ENCODE results near the gene ZNF548.
A peak's percentile ranks its signal among the peaks of the same experiment; 100 is the strongest.

Gene ZNF548

DNA sequence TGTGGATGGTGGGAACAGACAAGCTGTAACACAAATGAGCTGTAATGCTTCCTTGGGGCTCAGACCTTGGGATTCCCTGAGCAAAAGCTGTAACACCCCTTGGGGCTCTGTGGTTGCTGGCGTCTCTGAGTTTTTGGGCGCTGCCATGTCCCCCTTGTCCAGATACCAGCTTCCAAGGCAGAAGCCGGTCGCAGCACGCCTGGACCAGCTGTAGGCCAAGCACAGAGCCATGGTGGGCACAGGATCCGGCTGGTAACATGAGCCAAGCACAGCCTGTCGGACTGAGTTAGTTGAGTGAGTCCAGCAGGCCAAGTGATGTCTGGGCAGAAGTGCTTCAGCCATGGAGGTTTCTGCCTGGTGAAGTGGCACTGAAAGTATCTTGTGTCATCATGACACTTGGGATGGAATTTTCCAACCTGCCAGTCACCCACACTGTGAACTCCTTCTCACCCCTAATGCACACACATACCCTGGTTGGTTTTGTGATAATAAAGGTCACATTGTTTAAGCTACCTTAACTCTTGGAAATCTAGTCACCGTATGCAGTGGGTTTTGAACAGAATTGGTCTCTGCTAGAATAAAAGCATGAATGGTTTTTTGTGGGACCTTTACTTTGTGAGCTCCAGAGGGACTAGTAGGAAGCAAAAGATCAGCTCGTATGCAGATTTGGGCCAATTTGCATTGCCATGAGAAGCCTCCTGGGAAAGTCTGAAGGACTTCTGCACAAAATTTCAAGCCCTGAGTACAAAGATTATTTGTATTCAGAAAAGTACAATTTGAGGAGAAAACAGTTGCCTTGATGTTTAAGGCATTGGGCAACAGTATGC is 14.3 kb downstream of the ZNF548 start:
- DNase-seq (ENCODE audit: extremely low read depth, insufficient read length), result no peak
- H3K36me3 ChIP-seq (ENCODE audit: control insufficient read depth, insufficient read depth, low read length), result peaks cover 3% of the 10 kb centered on the region
- H3K27me3 ChIP-seq (replicated peaks; ENCODE audit: control insufficient read depth, insufficient read depth, low read length), result no peaks in the 10 kb centered on the region
- H3K4me3 ChIP-seq (replicated peaks; ENCODE audit: low read depth, low read length), result no peak overlapping the region
- TF ChIP-seq, protein P1, sequence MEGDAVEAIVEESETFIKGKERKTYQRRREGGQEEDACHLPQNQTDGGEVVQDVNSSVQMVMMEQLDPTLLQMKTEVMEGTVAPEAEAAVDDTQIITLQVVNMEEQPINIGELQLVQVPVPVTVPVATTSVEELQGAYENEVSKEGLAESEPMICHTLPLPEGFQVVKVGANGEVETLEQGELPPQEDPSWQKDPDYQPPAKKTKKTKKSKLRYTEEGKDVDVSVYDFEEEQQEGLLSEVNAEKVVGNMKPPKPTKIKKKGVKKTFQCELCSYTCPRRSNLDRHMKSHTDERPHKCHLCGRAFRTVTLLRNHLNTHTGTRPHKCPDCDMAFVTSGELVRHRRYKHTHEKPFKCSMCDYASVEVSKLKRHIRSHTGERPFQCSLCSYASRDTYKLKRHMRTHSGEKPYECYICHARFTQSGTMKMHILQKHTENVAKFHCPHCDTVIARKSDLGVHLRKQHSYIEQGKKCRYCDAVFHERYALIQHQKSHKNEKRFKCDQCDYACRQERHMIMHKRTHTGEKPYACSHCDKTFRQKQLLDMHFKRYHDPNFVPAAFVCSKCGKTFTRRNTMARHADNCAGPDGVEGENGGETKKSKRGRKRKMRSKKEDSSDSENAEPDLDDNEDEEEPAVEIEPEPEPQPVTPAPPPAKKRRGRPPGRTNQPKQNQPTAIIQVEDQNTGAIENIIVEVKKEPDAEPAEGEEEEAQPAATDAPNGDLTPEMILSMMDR (IDR thresholded peaks at IDR 0.05; ENCODE audit: insufficient read depth, low read length, poor library complexity, severe bottlenecking), result no peak

DNA sequence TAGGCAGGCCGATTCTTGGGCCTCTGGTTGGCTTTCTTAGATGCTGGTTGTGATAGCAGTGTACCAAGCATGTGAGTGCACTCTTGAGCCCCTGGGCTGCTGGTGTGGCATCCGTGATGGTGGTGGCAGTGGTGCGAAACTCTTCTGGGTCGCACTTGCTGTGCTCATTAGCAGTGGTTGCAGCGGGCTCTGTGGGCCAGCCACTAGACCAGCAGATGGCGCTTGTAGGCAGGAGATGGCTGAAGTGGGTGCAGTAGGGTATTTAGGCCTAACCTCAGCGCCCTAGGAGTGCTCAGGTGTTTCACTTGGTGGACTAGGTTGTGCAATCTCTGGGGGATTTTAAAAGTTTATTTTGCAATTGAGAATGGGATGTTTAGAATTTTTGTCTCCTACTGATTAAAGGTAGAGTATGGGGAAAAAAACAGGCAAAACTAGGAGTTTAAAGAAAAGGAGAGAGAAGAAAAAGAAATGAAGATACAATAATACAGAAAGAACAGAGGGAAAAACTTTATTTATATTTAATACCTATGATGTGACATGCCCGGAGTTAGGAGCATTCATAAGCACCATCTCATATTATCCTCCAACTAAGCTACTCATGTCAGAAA is 17.0 kb downstream of the ZNF548 start:
- Histone ChIP-seq H3K4me3 (replicated peaks; ENCODE audit: low read depth, low read length) (no peak overlapping the region), H3K27me3 (replicated peaks; ENCODE audit: control insufficient read depth, insufficient read depth, low read length) (no peaks in the 10 kb centered on the region), H3K36me3 (ENCODE audit: control insufficient read depth, insufficient read depth, low read length) (no peaks in the 10 kb centered on the region)
- peak; percentile 56 for DNase-seq (ENCODE audit: extremely low read depth, insufficient read length)
- TF ChIP-seq, protein P1 (IDR thresholded peaks at IDR 0.05; ENCODE audit: insufficient read depth, low read length, poor library complexity, severe bottlenecking), result peak; percentile 85

DNA sequence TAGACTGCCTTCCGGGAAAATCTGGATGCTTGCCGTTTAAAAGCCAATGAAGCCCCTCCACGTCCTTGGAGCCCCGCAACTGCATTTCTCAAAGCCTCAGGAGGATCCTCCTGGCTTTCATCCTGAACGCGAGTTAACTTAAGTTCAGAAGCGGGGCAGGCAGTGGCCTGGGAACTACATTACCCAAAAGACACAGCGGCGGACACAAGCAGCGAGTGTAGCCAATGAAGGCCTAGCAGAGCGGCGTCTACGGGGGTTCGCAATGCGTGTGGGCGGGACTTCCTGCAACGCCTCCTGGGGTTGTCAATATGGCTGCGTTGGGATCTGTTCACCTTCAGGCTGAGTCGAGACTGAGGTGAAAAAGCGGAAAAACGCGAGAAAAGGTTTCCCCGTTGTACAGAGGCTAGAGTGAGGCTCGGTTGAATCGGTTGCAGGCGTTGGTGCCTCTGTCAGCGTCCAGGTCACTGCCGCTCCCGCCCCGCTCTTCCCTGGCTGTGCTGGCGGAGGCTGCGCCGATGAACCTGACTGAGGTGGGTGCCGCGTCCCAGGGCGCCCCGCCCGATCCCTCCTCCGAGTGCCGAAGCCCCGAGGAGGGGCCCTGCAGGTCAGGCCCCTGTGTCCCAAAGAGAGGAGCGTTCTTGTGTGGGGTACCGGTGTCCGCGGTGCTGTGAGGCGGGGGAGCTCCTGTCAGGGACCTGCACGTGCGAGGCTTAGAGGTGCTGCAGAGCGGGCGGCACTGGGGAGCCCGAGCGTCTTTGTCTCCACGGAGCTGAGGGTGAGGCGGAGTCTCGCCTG is 21.4 kb downstream of the ZNF548 start, which contains the start of gene ZNF17:
ZNF17 (plus strand) TSS at position 285 of the 795 bp plus-strand sequence. CDS start 2,455 bp downstream, outside the sequence.
- TF ChIP-seq, protein P1 (IDR thresholded peaks at IDR 0.05; ENCODE audit: insufficient read depth, low read length, poor library complexity, severe bottlenecking), result no peak
- Histone ChIP-seq H3K27me3 (replicated peaks; ENCODE audit: control insufficient read depth, insufficient read depth, low read length) (no peaks in the 10 kb centered on the region), H3K36me3 (ENCODE audit: control insufficient read depth, insufficient read depth, low read length) (peaks cover 11% of the 10 kb centered on the region), H3K4me3 (replicated peaks; ENCODE audit: low read depth, low read length) (peak within 1 kb of the TSS; percentile 86)
- DNase-seq (ENCODE audit: extremely low read depth, insufficient read length), result peak; percentile 85

DNA sequence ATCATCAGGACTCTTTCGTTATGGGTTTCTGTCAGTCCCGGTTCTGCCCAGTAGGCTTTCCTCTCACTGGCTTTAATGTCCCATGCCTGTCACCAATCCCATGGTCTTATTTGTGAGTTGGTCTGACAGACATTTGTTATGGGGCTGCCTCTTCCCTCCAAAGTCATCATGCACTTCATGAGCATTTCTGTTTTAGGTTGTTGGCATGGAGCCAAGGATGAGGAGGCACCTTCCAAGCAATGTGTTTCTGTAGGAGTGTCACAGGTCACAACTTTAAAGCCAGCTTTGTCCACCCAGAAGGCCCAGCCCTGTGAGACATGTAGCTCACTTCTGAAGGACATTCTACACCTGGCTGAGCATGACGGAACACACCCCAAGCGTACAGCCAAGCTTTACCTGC is 29.8 kb downstream of the ZNF548 start:
- no peaks in the 10 kb centered on the region for H3K27me3 ChIP-seq (replicated peaks; ENCODE audit: control insufficient read depth, insufficient read depth, low read length)
- peaks cover 17% of the 10 kb centered on the region for H3K36me3 ChIP-seq (ENCODE audit: control insufficient read depth, insufficient read depth, low read length)
- TF ChIP-seq, protein P1 (IDR thresholded peaks at IDR 0.05; ENCODE audit: insufficient read depth, low read length, poor library complexity, severe bottlenecking), result no peak
- no peak overlapping the region for H3K4me3 ChIP-seq (replicated peaks; ENCODE audit: low read depth, low read length)
- DNase-seq (ENCODE audit: extremely low read depth, insufficient read length), result no peak

DNA sequence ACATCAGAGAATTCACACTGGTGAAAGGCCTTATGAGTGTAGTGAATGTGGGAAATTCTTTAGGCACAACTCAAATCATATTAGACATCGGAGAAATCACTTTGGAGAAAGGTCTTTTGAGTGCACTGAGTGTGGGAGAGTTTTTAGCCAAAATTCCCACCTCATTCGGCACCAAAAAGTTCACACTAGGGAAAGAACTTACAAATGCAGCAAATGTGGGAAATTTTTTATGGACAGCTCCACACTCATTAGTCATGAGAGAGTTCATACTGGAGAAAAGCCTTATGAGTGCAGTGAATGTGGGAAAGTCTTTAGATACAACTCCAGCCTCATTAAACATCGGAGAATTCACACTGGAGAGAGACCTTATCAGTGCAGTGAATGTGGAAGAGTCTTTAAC is 31.4 kb downstream of the ZNF548 start:
- peaks cover 13% of the 10 kb centered on the region for H3K36me3 ChIP-seq (ENCODE audit: control insufficient read depth, insufficient read depth, low read length)
- no peak for DNase-seq (ENCODE audit: extremely low read depth, insufficient read length)
- H3K27me3 ChIP-seq (replicated peaks; ENCODE audit: control insufficient read depth, insufficient read depth, low read length), result no peaks in the 10 kb centered on the region
- no peak overlapping the region for H3K4me3 ChIP-seq (replicated peaks; ENCODE audit: low read depth, low read length)
- TF ChIP-seq, protein P1 (IDR thresholded peaks at IDR 0.05; ENCODE audit: insufficient read depth, low read length, poor library complexity, severe bottlenecking), result no peak

Data from GM06990 (cell line).